ENCODE data around the gene VAV3.
"Not testable (repeated sequence)": the region's sequence is repeated elsewhere in the genome, so short reads cannot be mapped to it uniquely, and the experiment has no call there.

Gene VAV3

DNA sequence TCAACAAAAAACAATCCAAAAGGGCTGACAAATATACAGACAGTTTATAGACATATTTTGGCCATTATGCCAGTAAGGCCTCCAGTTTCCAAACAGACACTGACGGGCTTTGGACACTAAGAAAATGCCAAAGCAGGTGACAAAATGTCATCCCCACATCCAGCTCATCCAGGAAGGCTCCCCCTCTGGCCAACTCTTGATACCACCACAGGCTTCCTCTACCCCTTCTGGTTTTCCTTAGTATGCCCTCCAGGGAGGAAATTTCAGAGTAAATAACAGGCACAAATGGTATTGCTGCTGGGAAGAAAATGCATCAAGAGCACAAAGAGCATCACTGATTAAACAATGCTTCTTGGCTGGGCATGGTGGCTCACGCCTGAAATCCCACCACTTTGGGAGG lies 225.3 kb downstream of the VAV3 start:
- ChIA-PET POLR2A (no interaction called here), CTCF (interaction anchor here (1.6 kb wide), 1 partner anchor 10 kb away, joined by 4 read pairs; no protein-coding TSS in a partner anchor)
- TF ChIP-seq, protein P1, sequence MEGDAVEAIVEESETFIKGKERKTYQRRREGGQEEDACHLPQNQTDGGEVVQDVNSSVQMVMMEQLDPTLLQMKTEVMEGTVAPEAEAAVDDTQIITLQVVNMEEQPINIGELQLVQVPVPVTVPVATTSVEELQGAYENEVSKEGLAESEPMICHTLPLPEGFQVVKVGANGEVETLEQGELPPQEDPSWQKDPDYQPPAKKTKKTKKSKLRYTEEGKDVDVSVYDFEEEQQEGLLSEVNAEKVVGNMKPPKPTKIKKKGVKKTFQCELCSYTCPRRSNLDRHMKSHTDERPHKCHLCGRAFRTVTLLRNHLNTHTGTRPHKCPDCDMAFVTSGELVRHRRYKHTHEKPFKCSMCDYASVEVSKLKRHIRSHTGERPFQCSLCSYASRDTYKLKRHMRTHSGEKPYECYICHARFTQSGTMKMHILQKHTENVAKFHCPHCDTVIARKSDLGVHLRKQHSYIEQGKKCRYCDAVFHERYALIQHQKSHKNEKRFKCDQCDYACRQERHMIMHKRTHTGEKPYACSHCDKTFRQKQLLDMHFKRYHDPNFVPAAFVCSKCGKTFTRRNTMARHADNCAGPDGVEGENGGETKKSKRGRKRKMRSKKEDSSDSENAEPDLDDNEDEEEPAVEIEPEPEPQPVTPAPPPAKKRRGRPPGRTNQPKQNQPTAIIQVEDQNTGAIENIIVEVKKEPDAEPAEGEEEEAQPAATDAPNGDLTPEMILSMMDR (IDR thresholded peaks at IDR 0.05; ENCODE audit: insufficient read depth, low read length, missing control alignments) = no peak
- DNase-seq (ENCODE audit: low read depth, low spot score) = no peak
- no peak overlapping the region for H3K4me3 ChIP-seq (ENCODE audit: low read depth, low read length)

DNA sequence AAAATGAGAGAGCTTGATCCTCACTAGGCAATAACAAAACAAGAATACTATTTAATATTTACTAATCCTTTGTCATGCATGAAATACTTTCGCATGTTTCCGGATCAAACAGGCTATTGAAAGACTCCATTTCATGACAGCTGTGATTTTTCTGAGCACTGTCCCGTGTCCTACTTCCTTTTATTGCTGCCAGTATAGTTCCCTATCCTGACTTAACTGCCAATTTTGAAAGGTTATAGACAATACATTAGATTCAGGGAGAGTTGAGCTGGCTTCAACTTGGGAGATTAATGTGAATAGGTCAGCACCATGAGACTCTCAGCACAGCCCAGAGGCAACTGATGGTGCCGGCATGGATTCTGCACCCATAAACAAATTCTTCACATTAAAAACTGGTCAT lies 225.8 kb downstream of the VAV3 start:
- ChIA-PET CTCF (interaction anchor here (1.1 to 1.3 kb wide), 2 partner anchors 9 to 463 kb away, joined by 3 read pairs; no protein-coding TSS in a partner anchor), POLR2A (no interaction called here)
- TF ChIP-seq, protein P1 (IDR thresholded peaks at IDR 0.05; ENCODE audit: insufficient read depth, low read length, missing control alignments) = no peak
- no peak overlapping the region for H3K4me3 ChIP-seq (ENCODE audit: low read depth, low read length)
- no peak for DNase-seq (ENCODE audit: low read depth, low spot score)

DNA sequence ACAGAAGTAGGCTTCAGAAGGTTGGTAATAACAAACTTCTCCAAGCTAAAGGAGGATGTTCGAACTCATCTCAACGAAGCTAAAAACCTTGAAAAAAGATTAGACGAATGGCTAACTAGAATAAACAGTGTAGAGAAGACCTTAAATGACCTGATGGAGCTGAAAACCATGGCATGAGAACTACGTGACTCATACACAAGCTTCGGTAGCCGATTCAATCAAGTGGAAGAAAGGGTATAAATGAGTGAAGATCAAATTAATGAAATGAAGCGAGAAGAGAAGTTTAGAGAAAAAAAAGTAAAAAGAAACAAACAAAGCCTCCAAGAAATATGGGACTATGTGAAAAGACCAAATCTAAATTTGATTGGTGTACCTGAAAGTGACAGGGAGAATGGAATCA lies 231.6 kb downstream of the VAV3 start:
- CTCF ChIA-PET; POLR2A ChIA-PET; DNase-seq (ENCODE audit: low read depth, low spot score); H3K4me3 ChIP-seq (ENCODE audit: low read depth, low read length): not testable (repeated sequence)

DNA sequence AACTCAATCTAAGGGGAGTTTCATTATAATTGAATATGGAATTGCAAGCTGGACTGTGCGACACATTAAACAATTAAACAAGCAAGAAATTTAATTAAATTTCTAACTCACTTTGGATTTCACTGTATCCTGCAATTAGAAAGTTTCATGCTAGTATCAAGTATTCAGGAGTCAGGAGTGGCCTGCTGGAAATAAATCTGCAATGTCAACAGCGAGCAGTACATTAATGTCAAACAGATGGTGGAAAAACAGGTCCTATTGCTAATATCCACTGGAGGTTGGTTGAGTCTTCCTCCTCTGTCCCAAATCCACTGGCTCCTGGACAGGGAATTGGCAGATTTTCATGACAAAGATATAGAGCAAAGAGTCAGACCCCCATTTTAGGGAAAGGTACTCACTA lies 237.1 kb downstream of the VAV3 start:
- TF ChIP-seq, protein P1 (IDR thresholded peaks at IDR 0.05; ENCODE audit: insufficient read depth, low read length, missing control alignments) = no peak
- DNase-seq (ENCODE audit: low read depth, low spot score) = no peak
- ChIA-PET CTCF (no interaction called here), POLR2A (no interaction called here)
- no peak overlapping the region for H3K4me3 ChIP-seq (ENCODE audit: low read depth, low read length)

DNA sequence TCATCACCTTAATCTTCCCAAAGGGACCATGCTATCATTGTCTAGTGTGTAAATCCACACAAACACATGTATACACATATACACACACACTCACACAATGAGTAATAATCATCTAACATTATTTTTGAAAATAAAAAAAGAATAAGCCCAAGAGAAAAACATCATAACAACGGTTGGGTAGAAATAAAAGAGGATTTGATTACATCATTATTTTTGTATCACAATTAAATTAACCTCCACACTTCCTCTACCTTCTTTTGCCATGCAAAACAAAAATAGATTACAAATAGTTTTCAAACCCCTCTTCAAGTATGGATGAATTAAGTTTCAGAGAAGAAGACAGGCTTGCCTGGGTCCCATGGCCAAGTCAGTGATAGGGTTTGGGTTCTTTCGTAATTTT lies 238.1 kb downstream of the VAV3 start:
- no peak for DNase-seq (ENCODE audit: low read depth, low spot score)
- no peak overlapping the region for H3K4me3 ChIP-seq (ENCODE audit: low read depth, low read length)
- POLR2A ChIA-PET = no interaction called here
- CTCF ChIA-PET = no interaction called here
- TF ChIP-seq, protein P1 (IDR thresholded peaks at IDR 0.05; ENCODE audit: insufficient read depth, low read length, missing control alignments) = no peak

DNA sequence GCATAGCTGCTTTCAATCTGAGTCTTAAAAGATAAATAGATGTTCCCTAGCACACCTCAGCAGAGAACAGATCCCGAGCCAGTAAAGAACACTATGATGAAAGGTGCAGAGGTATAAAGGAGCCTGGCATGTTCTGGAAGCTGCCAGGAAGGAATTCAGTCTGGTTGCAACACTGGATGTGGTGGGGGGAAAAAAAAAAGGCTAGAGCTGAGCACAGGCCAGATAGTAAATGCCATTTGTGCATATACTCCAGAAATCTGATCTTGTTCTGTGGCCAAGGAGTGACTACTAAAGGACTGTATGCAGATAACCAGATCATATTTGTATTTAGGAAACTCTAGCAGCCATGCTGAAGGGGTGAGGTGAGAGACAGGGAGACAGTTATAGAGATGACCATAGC lies 240.3 kb downstream of the VAV3 start:
- TF ChIP-seq, protein P1 (IDR thresholded peaks at IDR 0.05; ENCODE audit: insufficient read depth, low read length, missing control alignments) = no peak
- CTCF ChIA-PET = interaction anchor here (1.0 kb wide), 1 partner anchor 25 kb away, joined by 3 read pairs; no protein-coding TSS in a partner anchor
- POLR2A ChIA-PET = no interaction called here
- no peak overlapping the region for H3K4me3 ChIP-seq (ENCODE audit: low read depth, low read length)
- DNase-seq (ENCODE audit: low read depth, low spot score) = peak; percentile 26

DNA sequence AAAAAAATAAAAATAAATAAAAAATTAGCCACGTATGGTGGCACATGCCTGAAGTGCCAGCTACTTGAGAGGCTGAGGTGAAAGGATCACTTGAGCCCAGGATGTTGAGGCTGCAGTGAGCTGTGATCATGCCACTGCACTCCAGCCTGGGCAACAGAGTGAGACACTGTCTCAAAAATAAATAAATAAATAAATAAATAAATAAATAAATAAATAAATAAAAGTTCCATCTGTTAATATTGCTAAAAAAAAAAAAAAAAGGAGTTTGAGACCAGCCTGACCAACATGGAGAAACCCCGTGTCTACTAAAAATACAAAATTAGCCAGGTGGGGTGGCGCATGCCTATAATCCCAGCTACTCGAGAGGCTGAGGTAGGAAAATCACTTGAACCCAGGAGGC lies 244.8 kb downstream of the VAV3 start:
- POLR2A ChIA-PET; CTCF ChIA-PET; H3K4me3 ChIP-seq (ENCODE audit: low read depth, low read length); DNase-seq (ENCODE audit: low read depth, low spot score): not testable (repeated sequence)

Measured in AG04449 (cell line).